Pancreas (tissue), 10 donors: ENCODE results near the gene RAB5B. TPM values are rescaled to one million over a fixed set of nuclear protein-coding genes. Genes with fewer than 3 reads are reported as not detected.

Source experiments
- ATAC-seq, 4 donors: fragments of 200-7000 bp; cut with Tn5 transposase; one replicate each; pipeline versions ENCODE4 v1.8.0 to v1.9.1; 2020; ENCODE audit warnings: mild to moderate bottlenecking in 4 of 4, moderate library complexity in 4 of 4
- DNase-seq, 6 donors: peaks; one replicate each; pipeline ENCODE4 v3.0.0-alpha.2; 2020
- FAIRE-seq: peaks from 2 replicates; lab custom pipeline; 2012; peaks lifted over from hg19 to GRCh38; lab: Jason Lieb, UNC
- H3K27ac ChIP-seq, 4 donors: fragments of 200-600 bp; sonication (generic); 1 replicate in 3 of 4; 2 replicates in 1 of 4; pipeline versions ENCODE4 v1.5.0 to v1.8.0; 2020
- H3K27me3 ChIP-seq, 4 donors: fragments of 200-600 bp; one replicate each; pipeline ENCODE4 v1.8.0; 2021
- H3K36me3 ChIP-seq, 3 donors: fragments of 200-600 bp; sonication (generic) in 1 of 3; one replicate each; pipeline versions ENCODE4 v1.5.0 to v1.8.0; 2020 to 2021
- H3K4me1 ChIP-seq, 3 donors: fragments of 200-600 bp; one replicate each; pipeline ENCODE4 v1.8.0; 2021
- H3K4me3 ChIP-seq, 4 donors: fragments of 200-600 bp; sonication (generic) in 2 of 4; one replicate each; pipeline versions ENCODE4 v1.5.0 to v1.8.0; 2020 to 2021
- H3K9me3 ChIP-seq, 4 donors: fragments of 200-600 bp; one replicate each; pipeline ENCODE4 v1.8.0; 2021
- whole genome bisulfite sequencing, 2 donors: extraction: QIAGEN DNeasy Blood & Tissue Kit; methylation state at CpG; one replicate each; pipeline ENCODE4 v1.1.7; 2013; 5-methylcytosine and 5-hydroxymethylcytosine counted together
- intact Hi-C, 3 donors: fragments of 100-400 bp; cut with DNase I; formaldehyde crosslinking; loops; one replicate each; pipeline versions ENCODE4 v1.11.1 to v1.14.2; 2022
- polyA plus RNA-seq, 2 donors: library from polyadenylated mRNA; stranded (reverse); fragments of 200-250 nt; gene quantifications; one replicate each; pipeline ENCODE4 v1.2.3, GENCODE V29; 2013
- total RNA-seq, 6 donors: library from RNA; stranded (reverse); fragmentation: NEBNext Ultra II Directional in 4 of 6; extraction: Animal tissue kit (Norgen Biotek cat#: 25700) in 4 of 6; gene quantifications; one replicate each; pipeline versions ENCODE4 v1.2.1 to v1.2.4, GENCODE V29; 2021 to 2023
- TF ChIP-seq, protein P1 (sequence below), 4 donors: fragments of 200-600 bp; sonication (generic) in 3 of 4; IDR thresholded peaks; one replicate each; pipeline versions ENCODE4 v1.5.0 to v1.8.0; 2021; ENCODE audit warnings: antibody characterized with exemption in 4 of 4
- donor health status: healthy with polysubstance abuse.
- donor health status: DM: no; HTN: no; CAD: no; lungs with moderate emphysema.
- donor health status: DM: no; HTN: no; CAD: no.
- donor health status: control.
- donor health status: control.
- donor health status: Bipolar disorder and iron deficiency.
- donor health status: DM: yes; HTN: yes; CAD: no.
- donor health status: DM: no; HTN: no; CAD: no.
- donor health status: DM: no; HTN: no; CAD: no.
- donor health status: DM: yes; HTN: yes; CAD: no.

RAB5B gene
- total and polyA plus RNA-seq, 8 donors, result 19.8 to 76.8 (median 36.4) TPM

DNA sequence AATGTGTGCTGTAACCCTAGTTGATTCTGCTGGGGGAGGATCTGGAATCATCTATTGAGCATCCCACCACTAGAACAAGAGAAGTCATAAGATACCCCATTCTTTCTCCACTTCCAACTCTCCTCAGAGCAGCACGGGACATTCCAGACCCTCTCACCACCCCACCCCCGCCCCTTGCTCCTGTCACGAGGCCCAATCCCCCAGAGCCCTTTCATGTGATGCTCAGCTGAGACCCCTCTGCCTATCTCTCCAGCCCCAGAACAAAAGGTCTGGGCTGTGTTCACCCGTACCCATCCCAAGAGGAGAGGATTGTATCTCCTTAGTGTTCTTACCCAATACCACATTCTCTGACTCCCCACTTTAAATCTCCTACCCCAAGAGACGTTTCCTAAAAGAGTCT is 8.6 kb upstream of the RAB5B start:
- DNase-seq (no peak), FAIRE-seq (no peak), ATAC-seq (no peak)
- WGBS, 2 donors, result 73 to 74% methylated on average over 5 of the region's 5 CpGs
- H3K27me3 ChIP-seq, result no peaks in the 10 kb centered on the region
- no peak overlapping the region for H3K27ac ChIP-seq
- H3K4me3 ChIP-seq, result no peak overlapping the region
- TF ChIP-seq, protein P1, sequence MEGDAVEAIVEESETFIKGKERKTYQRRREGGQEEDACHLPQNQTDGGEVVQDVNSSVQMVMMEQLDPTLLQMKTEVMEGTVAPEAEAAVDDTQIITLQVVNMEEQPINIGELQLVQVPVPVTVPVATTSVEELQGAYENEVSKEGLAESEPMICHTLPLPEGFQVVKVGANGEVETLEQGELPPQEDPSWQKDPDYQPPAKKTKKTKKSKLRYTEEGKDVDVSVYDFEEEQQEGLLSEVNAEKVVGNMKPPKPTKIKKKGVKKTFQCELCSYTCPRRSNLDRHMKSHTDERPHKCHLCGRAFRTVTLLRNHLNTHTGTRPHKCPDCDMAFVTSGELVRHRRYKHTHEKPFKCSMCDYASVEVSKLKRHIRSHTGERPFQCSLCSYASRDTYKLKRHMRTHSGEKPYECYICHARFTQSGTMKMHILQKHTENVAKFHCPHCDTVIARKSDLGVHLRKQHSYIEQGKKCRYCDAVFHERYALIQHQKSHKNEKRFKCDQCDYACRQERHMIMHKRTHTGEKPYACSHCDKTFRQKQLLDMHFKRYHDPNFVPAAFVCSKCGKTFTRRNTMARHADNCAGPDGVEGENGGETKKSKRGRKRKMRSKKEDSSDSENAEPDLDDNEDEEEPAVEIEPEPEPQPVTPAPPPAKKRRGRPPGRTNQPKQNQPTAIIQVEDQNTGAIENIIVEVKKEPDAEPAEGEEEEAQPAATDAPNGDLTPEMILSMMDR (IDR thresholded peaks at IDR 0.05), result no peak
- H3K4me1 ChIP-seq, result peaks cover 0 to 7% (median 0%) of the 10 kb centered on the region in 3 donors
- no peaks in the 10 kb centered on the region for H3K36me3 ChIP-seq
- H3K9me3 ChIP-seq, result no peaks in the 10 kb centered on the region
- intact Hi-C loops, result no loop called here

- no peaks in the 10 kb centered on the region for H3K36me3 ChIP-seq
- 2 to 15% methylated on average over 3 to 4 of the region's 4 CpGs for WGBS, 2 donors
- TF ChIP-seq, protein P1 (IDR thresholded peaks at IDR 0.05), result no peak
- ATAC-seq (peak in 3 of 4 donors; percentile 4 to 26 (median 18)), DNase-seq (no peak), FAIRE-seq (no peak)
- no peaks in the 10 kb centered on the region for H3K27me3 ChIP-seq
- H3K27ac ChIP-seq, result peak within 1 kb of the TSS; percentile 67 to 82 (median 76)
- peak within 1 kb of the TSS; percentile 41 to 78 (median 68) for H3K4me3 ChIP-seq
- no peaks in the 10 kb centered on the region for H3K9me3 ChIP-seq
- intact Hi-C loops, result no loop called here
- peaks cover 0 to 7% (median 0%) of the 10 kb centered on the region in 3 donors for H3K4me1 ChIP-seq
These were observed 7.9 kb upstream of the RAB5B start, which contains the start of gene PMEL for GRCh38 chr12:55965941-55966407. Gene PMEL, minus strand, starts transcription at chr12:55966042. Its CDS starts 31 bp downstream, at chr12:55966011.

GRCh38 chr12:55966408-55967281 is 7.2 kb upstream of the RAB5B start, which contains the start of gene CDK2:
Gene CDK2, plus strand, starts transcription at chr12:55966830. Its CDS starts 179 bp downstream, at chr12:55967009.
- ATAC-seq, result peak; percentile 99 to 100 (median 99)
- FAIRE-seq, result no peak
- no peaks in the 10 kb centered on the region for H3K27me3 ChIP-seq
- intact Hi-C loops, result no loop called here
- TF ChIP-seq, protein P1 (IDR thresholded peaks at IDR 0.05), result no peak
- 0% methylated on average over 41 to 45 of the region's 45 CpGs for WGBS, 2 donors
- peak within 1 kb of the TSS; percentile 41 to 78 (median 68) for H3K4me3 ChIP-seq
- peak; percentile 90 to 96 (median 94) for DNase-seq
- peaks cover 0 to 7% (median 0%) of the 10 kb centered on the region in 3 donors for H3K4me1 ChIP-seq
- peak within 1 kb of the TSS; percentile 67 to 82 (median 76) for H3K27ac ChIP-seq
- no peaks in the 10 kb centered on the region for H3K9me3 ChIP-seq
- no peaks in the 10 kb centered on the region for H3K36me3 ChIP-seq

- no peak overlapping the region for H3K4me3 ChIP-seq
- no peaks in the 10 kb centered on the region for H3K36me3 ChIP-seq
- H3K27ac ChIP-seq, result no peak overlapping the region
- WGBS, 2 donors, result 86 to 90% methylated on average over 4 of the region's 4 CpGs
- intact Hi-C loops, result no loop called here
- DNase-seq (no peak), ATAC-seq (no peak), FAIRE-seq (no peak)
- peaks cover 0 to 11% (median 0%) of the 10 kb centered on the region in 3 donors for H3K4me1 ChIP-seq
- H3K9me3 ChIP-seq, result no peaks in the 10 kb centered on the region
- no peaks in the 10 kb centered on the region for H3K27me3 ChIP-seq
- TF ChIP-seq, protein P1 (IDR thresholded peaks at IDR 0.05), result no peak
These were observed 4.5 kb upstream of the RAB5B start for GRCh38 chr12:55969356-55969755.
